COR-L47 (cell line): ENCODE data around the gene RUNX1.

Experiments used
- DNase-seq: peaks from one replicate; lab custom pipeline; 2025; lab: John Stamatoyannopoulos, UW

RUNX1 gene

GRCh38 chr21:35048706-35049617 is at the start of gene RUNX1:
Gene RUNX1, minus strand, starts transcription at chr21:35049302.
- no peak for DNase-seq

GRCh38 chr21:35097525-35097924 is 48.4 kb upstream of the RUNX1 start:
- no peak for DNase-seq

- DNase-seq = no peak
These were observed 47.9 kb upstream of the RUNX1 start for GRCh38 chr21:35096959-35097358.

GRCh38 chr21:35095859-35096291 is 46.8 kb upstream of the RUNX1 start:
- DNase-seq = no peak

GRCh38 chr21:35093514-35093913 is 44.4 kb upstream of the RUNX1 start:
- no peak for DNase-seq

GRCh38 chr21:35091496-35091895 is 42.4 kb upstream of the RUNX1 start:
- DNase-seq = no peak

- no peak for DNase-seq
These were observed 41.3 kb upstream of the RUNX1 start for GRCh38 chr21:35090403-35090802.

GRCh38 chr21:35088319-35088771 is 39.2 kb upstream of the RUNX1 start:
- DNase-seq = no peak

- DNase-seq = no peak
These were observed 37.3 kb upstream of the RUNX1 start for GRCh38 chr21:35086357-35086756.

GRCh38 chr21:35084869-35085268 is 35.8 kb upstream of the RUNX1 start:
- no peak for DNase-seq

GRCh38 chr21:35083246-35083645 is 34.1 kb upstream of the RUNX1 start:
- DNase-seq = no peak

GRCh38 chr21:35081861-35082260 is 32.8 kb upstream of the RUNX1 start:
- no peak for DNase-seq

GRCh38 chr21:35079181-35079580 is 30.1 kb upstream of the RUNX1 start:
- DNase-seq = no peak

GRCh38 chr21:35077975-35078374 is 28.9 kb upstream of the RUNX1 start:
- no peak for DNase-seq

- no peak for DNase-seq
These were observed 28.4 kb upstream of the RUNX1 start for GRCh38 chr21:35077466-35077865.

- no peak for DNase-seq
These were observed 26.4 kb upstream of the RUNX1 start for GRCh38 chr21:35075546-35075945.

- no peak for DNase-seq
These were observed 23.9 kb upstream of the RUNX1 start for GRCh38 chr21:35072960-35073359.

GRCh38 chr21:35072557-35072956 is 23.5 kb upstream of the RUNX1 start:
- DNase-seq = no peak

GRCh38 chr21:35071347-35071746 is 22.2 kb upstream of the RUNX1 start:
- no peak for DNase-seq

- DNase-seq = no peak
These were observed 21.3 kb upstream of the RUNX1 start for GRCh38 chr21:35070436-35070835.

- no peak for DNase-seq
These were observed 17.7 kb upstream of the RUNX1 start for GRCh38 chr21:35066824-35067223.

- no peak for DNase-seq
These were observed 14.5 kb upstream of the RUNX1 start for GRCh38 chr21:35063428-35064172.

- DNase-seq = no peak
These were observed 12.9 kb upstream of the RUNX1 start for GRCh38 chr21:35062016-35062415.
